Hepatocyte (in vitro differentiated cells): ENCODE data around the gene POU2AF1.

ENCODE experiments used
- CTCF ChIP-seq: fragments of 200-600 bp; sonication (generic); IDR thresholded peaks from 2 replicates; pipeline ENCODE4 v1.5.1; 2016; ENCODE audit warnings: antibody characterized with exemption, mild to moderate bottlenecking; ENCODE audit not compliant: poor library complexity
- EZH2 ChIP-seq: fragments of 200-600 bp; sonication (generic); IDR thresholded peaks from 2 replicates; pipeline ENCODE4 v1.6.1; 2016; ENCODE audit warnings: antibody characterized with exemption, mild to moderate bottlenecking, borderline replicate concordance

- TF ChIP-seq CTCF: no peak
- no peak for TF ChIP-seq EZH2
These were observed 15.1 kb downstream of the POU2AF1 start for GRCh38 chr11:111363985-111364384.
